Stimulated activated CD4-positive, alpha-beta T cell treated with anti-CD3 and anti-CD28 coated beads, Interleukin-15, amount 100 ng/mL, for 1 hour (primary cell): ENCODE data around the gene TOR3A.

Source experiments
- DNase-seq, 2 donors: peaks; one replicate each; pipeline ENCODE4 v3.0.0-alpha.2; 2020; ENCODE audit warnings: low read depth in 1 of 2, low spot score in 1 of 2

Gene TOR3A

GRCh38 chr1:179061360-179062282 is 20.2 kb upstream of the TOR3A start:
- DNase-seq = no peak

GRCh38 chr1:179066471-179066870 is 15.4 kb upstream of the TOR3A start:
- DNase-seq = no peak

GRCh38 chr1:179077396-179077795 is 4.5 kb upstream of the TOR3A start:
- no peak for DNase-seq

GRCh38 chr1:179079113-179079761 is 2.6 kb upstream of the TOR3A start:
- DNase-seq = no peak

- no peak for DNase-seq
Measured at GRCh38 chr1:179080866-179081686, 794 bp upstream of the TOR3A start.

- peak in 1 of 2 donors; percentile 3 for DNase-seq
Measured at GRCh38 chr1:179082333-179082998, 596 bp downstream of the TOR3A start.

GRCh38 chr1:179082999-179083335 is 1.1 kb downstream of the TOR3A start:
- DNase-seq = no peak

- DNase-seq = no peak
Measured at GRCh38 chr1:179083533-179083932, 1.7 kb downstream of the TOR3A start.

GRCh38 chr1:179087665-179088064 is 5.8 kb downstream of the TOR3A start:
- DNase-seq = no peak

GRCh38 chr1:179089827-179090482 is 8.1 kb downstream of the TOR3A start:
- no peak for DNase-seq

GRCh38 chr1:179090522-179090921 is 8.7 kb downstream of the TOR3A start:
- no peak for DNase-seq

GRCh38 chr1:179090923-179091322 is 9.1 kb downstream of the TOR3A start:
- no peak for DNase-seq

- no peak for DNase-seq
Measured at GRCh38 chr1:179091691-179092165, 9.9 kb downstream of the TOR3A start.

GRCh38 chr1:179092896-179093461 is 11.1 kb downstream of the TOR3A start:
- no peak for DNase-seq

GRCh38 chr1:179094818-179095217 is 12.9 kb downstream of the TOR3A start:
- no peak for DNase-seq

GRCh38 chr1:179095377-179095776 is 13.5 kb downstream of the TOR3A start:
- no peak for DNase-seq

- DNase-seq = no peak
Measured at GRCh38 chr1:179095924-179096323, 14.1 kb downstream of the TOR3A start.

GRCh38 chr1:179099891-179100290 is 18.0 kb downstream of the TOR3A start:
- DNase-seq = no peak

- no peak for DNase-seq
Measured at GRCh38 chr1:179101566-179101965, 19.7 kb downstream of the TOR3A start.

GRCh38 chr1:179103999-179104398 is 22.1 kb downstream of the TOR3A start:
- no peak for DNase-seq
